GM19324 (cell line): Measurements from ENCODE around the gene LCNL1.

Experiments
- ATAC-seq: cut with Tn5 transposase; IDR thresholded peaks from one replicate; pipeline ENCODE4 v1.9.1; 2021; ENCODE audit warnings: mild to moderate bottlenecking, moderate library complexity; ENCODE audit not compliant: unreplicated experiment, low FRiP score

Gene LCNL1

GRCh38 chr9:137007816-137008270, 25.1 kb downstream of the LCNL1 start:
- ATAC-seq = no peak

DNA sequence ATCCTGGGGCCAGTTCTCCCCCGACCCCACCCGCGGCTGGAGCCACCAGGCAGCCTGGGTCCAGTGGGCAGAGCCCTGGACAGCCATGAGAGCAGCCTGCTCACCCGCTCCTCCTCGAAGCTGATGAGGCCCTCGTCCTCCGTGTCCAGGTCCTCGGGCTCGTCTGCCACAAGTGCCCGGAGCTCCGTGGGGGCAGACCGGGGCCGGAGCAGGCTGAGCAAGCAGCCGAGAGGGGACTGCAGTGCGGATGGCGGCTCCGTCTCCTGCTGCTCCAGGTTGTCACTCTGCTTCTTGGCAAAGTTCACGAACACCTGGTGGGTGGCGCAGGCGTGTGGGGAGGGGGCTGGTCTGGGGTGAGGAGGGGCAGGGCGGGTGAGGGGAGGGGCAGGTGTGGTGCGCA, 25.5 kb downstream of the LCNL1 start:
- ATAC-seq = no peak

DNA sequence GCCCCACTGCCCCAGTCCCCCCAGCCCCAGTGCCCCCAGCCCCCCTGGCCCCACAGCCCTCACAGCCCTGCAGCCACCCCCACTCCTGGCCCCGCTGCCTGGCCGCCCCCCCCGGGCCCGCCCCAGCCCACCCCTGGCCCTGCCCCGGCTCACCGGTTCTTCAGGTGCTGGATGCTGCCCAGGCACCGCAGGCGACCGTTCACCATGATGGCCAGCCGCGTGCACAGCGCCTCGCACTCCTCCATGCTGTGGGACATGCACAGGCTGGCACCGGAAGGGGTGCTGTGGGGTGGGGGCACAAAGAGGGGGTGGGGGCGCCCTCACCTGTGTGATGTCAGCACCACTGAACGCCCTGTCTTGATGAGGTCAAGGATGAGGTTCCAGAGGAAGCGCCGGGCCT, 26.4 kb downstream of the LCNL1 start:
- ATAC-seq = no peak

- no peak for ATAC-seq
Measured at GRCh38 chr9:137009938-137010732, 27.3 kb downstream of the LCNL1 start.

DNA sequence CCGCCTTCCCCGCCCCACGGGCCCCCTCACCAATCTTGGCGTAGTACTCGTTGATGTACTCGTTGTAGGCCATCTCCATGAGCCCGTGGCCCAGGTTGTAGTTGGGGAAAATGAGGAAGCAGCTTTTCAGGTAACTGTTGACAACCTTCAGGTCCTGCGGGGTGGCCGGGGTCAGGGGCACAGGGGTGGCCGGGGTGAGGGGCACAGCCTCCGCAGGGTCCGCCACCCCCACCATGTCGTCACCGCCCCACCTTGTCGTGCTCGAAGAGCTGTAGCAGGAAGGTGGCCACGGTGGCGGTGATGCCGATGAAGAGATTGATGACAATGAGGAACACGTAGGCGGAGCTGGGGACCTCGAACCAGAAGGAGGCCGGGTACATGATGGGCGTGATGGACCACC, 28.4 kb downstream of the LCNL1 start:
- no peak for ATAC-seq

GRCh38 chr9:137011907-137012675, 29.3 kb downstream of the LCNL1 start:
- ATAC-seq = no peak

- no peak for ATAC-seq
Measured at GRCh38 chr9:137012694-137013570, 30.1 kb downstream of the LCNL1 start.

DNA sequence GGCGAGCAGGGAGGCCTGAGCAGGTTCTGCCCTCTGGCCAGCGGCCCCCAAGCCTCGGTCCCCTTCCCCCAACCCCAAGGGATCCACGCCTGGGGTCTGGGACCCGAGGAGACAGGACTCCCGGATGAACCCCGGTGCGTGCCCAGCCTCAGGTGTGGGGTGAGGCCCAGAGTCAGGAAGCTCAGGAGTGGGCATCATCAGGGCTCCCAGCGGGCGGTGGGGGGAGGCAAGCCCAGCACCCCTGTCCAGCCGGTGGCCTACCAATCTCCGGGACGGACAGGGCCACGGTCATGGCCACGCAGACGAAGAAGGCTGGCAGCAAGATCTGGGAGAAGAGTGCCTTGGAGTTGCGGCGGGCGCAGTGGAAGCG, 30.8 kb downstream of the LCNL1 start:
- ATAC-seq = no peak

- ATAC-seq = no peak
Measured at GRCh38 chr9:137014166-137014565, 31.4 kb downstream of the LCNL1 start.

DNA sequence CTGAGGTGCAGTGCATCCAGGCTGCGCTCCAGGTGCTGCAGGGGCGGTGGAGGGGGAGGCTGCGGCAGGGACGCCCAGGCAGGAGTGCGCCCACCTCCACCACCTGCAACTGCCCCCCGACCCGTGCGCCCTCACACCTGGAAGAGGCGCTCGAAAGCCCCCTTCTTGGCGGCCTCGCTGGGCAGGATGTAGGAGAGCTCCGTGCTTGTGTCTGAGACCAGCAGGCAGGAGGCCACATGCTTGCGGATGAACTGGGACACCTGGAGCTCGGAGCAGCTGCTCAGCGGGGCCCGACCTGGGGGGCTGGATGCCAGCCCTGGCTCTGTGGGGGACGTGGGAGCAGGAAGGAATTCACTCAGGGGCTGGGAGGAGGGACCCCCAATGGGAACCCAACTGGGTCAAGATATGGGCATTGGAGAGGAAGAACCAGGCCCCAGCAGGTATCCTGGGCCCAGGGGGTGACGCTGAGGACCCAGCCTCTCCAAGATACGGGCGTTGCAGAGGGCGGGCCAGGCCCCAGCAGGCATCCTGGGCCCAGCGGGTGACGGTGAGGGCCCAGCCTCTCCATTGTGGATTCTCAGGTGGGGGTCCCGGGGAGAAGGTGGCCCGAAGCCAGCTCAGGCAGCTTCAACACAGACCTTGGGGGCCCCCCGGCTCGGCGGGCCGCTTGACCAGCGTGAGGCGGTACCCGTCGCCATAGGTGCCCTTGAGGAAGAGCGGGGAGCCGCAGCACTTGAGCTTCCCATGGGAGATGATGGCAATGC, 32.2 kb downstream of the LCNL1 start:
- no peak for ATAC-seq

DNA sequence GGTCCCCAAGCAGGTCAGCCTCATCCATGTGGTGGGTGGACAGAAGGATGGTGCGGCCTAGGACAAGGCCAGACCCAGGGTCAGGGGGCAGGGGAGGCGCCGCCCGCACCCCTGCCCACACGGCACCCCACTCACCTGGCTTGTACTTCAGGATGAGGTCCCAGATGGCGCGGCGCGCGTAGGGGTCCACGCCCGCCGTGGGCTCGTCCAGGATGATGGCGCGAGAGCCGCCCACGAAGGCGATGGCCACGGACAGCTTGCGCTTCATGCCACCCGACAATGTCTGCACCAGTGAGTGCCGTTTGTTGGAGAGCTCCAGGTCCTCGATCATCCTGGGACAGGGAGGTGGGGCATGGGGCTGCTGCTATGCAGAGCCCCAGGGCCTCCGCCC, 32.7 kb downstream of the LCNL1 start:
- ATAC-seq = no peak

DNA sequence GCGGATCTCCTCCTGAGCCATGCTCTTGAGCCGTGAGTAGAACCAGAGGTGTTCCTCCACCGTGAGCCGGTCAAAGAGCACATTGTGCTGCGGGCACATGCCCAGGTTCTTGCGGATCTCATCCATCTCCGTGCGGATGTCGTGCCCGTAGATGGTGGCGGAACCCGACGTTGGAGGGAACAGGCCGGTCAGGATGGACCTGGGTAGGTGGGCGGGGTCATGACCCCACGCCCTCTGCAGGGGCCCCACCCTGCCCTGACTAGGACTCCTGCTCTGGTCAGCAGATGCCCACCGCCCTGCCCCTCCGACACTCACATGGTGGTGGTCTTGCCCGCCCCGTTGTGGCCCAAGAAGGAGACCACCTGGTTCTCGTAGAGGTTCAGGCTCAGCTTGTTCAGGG, 33.2 kb downstream of the LCNL1 start:
- ATAC-seq = no peak

- ATAC-seq = no peak
Measured at GRCh38 chr9:137016436-137016835, 33.6 kb downstream of the LCNL1 start.

DNA sequence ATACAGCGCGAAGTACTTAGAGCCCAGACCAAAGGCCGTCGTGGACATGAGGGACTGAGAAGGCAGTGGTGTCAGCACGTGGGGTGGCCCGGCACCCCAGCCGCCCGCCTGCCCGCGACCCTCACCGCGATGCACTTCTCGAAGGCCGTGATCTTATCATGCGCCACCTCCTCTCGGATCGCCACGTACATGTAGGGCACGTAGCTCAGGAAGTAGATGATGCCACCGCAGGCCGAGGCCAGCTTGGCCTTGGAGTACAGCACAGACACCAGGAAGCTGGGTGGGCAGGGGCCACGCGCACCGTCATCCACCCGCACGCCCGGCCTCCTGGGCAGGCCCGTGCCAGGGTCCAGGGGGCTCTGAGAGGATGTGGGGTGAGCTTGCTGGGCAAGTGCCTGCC, 34.3 kb downstream of the LCNL1 start:
- no peak for ATAC-seq

GRCh38 chr9:137017791-137018497, 35.2 kb downstream of the LCNL1 start:
- ATAC-seq = no peak

DNA sequence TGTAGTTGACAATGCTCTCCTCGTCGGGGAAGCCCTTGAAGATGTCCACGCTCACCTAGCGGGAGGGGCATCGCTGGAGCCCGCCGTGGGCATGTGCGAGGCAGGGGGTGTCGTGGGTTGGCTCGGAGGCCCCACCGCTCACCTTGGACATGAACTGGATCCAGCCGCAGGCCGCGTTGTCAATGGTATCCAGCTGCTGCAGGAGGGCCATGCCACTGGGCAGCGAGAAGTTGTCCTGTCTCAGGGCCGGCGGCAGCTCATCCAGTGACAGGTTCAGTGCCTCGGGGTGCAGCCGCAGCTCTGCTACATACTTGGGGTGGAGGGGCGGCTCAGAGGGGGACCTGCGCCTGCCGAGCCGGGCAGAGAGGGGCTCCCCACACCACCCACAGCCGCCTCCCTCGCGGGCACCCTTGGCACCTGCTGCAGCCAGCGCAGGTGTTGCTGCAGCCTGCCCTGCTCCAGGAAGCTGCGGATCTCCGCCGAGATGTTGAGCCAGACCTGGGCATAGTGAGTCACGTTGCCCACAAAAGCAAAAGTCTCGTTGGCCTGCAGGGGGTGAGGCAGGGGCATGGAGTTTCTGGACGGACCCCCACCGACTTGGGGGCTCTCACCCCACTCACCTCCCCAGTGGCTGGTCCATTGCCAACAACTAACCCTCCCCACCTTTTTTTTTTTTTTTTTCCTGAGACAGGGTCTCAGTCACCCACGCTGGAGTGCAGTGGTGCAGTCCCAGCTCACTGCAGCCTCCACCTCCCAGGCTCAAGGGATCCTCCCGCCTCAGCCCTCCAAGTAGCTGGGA, 36.2 kb downstream of the LCNL1 start:
- ATAC-seq = no peak

GRCh38 chr9:137019891-137020683, 37.3 kb downstream of the LCNL1 start:
- no peak for ATAC-seq
